Right lung (tissue), 5 donors: Measurements from ENCODE around the gene LARP4B. TPM values are rescaled to one million over a fixed set of nuclear protein-coding genes. Genes with fewer than 3 reads are reported as not detected.

Experiments used
- DNase-seq, 2 donors: peaks; one replicate each; pipeline ENCODE4 v3.0.0-alpha.2; 2013
- polyA plus RNA-seq, 5 donors: library from polyadenylated mRNA; unstranded; fragments of 120-200 nt; gene quantifications; one replicate each; pipeline versions ENCODE4 v1.2.1 to v1.2.3, GENCODE V29; 2013; ENCODE audit warnings: inconsistent platforms in 1 of 5, low replicate concordance in 1 of 5; ENCODE audit not compliant: insufficient read length in 5 of 5, insufficient read depth in 1 of 5

The LARP4B gene
- polyA plus RNA-seq, 5 donors: 42.0 to 57.0 (median 47.6) TPM

- peak in 1 of 2 donors; percentile 56 for DNase-seq
These were observed 142.4 kb downstream of the LARP4B start for GRCh38 chr10:788796-789748.

DNA sequence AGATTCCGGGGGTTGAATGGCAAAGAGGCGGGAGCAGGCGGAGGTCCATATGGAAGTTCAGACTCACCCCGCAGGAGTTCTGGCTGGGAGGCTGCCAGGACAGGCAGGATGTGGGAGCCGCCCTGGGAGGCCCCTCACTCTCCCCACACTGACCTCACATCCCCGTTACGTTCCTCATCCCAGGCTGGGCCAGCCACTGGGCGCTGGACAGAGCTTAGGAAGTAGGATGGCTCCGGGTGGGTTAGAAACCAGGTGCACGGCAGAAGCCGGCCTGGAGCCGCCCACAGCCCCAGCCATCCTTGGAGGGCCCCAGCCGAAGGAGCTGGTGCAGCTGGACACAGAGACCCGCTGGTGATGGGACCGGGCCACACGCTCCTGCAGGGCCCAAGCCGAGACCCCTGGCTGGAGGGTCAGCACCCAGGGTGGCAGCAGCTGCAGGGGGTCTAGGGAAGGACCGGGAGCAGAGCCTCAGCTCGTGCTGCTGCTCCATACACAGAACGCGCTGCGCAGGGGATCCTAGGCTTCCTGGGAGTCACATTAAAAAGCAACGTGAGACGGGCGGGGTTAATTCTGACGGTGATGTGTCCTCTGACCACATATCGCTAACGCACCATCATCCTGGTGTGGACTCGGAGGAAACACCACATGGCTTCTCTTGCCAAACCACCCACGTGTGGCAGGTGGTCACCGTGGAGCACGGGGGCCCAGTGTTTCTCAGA is 143.4 kb downstream of the LARP4B start:
- no peak for DNase-seq

- DNase-seq: no peak
These were observed 144.7 kb downstream of the LARP4B start for GRCh38 chr10:786633-787474.

- DNase-seq: no peak
These were observed 145.7 kb downstream of the LARP4B start for GRCh38 chr10:785861-786214.

GRCh38 chr10:785089-785860 is 146.2 kb downstream of the LARP4B start:
- no peak for DNase-seq

DNA sequence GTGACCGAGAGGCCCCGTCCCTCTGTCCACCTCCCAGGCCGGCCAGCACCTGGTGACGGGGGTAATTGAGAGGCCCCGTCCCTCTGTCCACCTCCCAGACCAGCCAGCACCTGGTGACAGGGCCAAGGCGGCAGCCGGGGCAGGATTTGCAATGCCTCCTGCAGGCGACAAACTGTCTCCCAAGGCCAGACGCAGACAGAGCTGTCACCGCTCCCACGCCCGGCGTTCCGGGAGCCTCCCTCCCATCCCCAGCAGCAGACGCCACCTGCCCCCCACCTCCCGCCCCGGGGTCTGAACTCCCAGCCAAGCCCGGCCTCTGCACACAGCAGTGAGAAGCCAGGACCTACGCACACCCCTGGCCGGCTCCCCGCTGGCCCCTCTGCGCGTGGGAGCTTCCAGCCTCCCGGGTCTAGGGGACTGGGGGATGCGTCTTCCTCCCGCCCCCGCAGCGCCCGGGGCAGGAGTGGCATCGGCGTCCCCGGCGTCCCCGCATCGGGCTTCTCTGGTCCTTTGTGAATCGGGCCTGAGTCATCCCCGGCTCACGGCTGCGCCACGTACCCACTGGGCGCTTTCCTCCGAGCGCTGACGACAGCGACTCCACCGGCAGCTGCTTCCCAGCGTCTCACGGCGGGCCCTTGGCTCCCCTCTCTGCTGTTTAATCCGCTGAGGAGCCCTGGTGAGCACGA is 147.0 kb downstream of the LARP4B start:
- DNase-seq: peak; percentile 27 to 33

GRCh38 chr10:782751-783648 is 148.5 kb downstream of the LARP4B start:
- DNase-seq: no peak

- DNase-seq: no peak
These were observed 150.7 kb downstream of the LARP4B start for GRCh38 chr10:780536-781524.

DNA sequence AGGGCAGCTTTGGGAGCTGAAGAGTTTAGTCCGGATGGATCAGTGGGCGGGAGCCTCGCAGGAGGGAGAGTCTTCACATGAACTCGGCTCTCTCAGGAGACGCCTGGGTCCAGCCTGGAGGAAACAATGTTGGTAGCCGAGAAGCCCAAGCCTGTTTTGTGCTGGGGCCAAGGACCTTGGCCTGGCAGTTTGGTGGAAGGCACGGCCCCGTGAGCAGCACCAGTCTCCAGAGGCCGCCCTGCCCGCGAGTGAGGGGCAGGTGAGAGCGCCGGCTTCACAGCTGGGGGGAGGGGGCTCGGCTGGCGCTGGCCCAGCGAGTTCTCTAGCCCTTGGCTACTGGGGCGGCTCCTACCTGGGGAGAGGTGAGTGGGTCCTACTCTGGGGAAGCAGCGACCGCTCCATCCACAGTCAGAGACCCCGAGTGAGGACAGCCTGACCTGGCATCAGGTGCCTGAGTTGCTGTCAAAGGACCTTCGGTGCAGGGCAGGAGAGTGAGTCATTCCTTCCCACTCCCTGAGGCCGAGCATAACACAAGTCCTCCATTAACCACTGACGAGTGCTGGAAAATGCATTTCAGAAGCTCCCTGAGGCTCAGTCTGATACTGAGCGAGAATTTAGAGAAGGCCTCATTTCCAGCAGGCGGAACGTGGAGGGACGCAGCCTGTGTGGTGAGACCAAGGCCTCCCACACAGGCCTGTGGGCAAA is 152.7 kb downstream of the LARP4B start:
- DNase-seq: no peak

DNA sequence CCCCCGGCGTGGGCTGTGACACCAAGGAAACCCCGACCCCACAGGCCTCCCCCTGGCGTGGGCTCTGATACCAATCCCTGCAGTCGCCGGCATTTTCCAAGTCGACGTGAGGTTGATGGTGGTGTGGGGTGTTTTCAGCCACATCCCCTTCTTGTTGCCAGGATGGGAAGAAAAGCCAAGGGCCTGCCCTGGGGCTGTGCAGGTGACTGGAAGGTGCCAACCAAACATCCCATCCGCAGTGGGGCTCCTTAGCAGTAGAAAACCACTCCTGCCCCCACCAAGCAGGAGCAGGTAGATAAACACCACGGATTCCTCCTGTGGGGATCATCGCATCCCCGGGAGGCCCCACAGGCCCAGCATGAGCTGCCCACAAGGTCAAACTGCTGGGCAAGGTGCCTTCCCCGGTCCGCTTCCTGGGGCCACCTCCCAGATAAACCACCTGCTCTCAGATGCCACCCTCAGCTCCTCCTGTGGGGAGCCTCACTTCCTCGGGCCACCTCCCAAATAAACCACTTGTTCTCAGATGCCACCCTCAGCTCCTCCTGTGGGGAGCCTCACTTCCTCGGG is 153.5 kb downstream of the LARP4B start:
- DNase-seq: no peak

- no peak for DNase-seq
These were observed 154.7 kb downstream of the LARP4B start for GRCh38 chr10:776772-777171.

DNA sequence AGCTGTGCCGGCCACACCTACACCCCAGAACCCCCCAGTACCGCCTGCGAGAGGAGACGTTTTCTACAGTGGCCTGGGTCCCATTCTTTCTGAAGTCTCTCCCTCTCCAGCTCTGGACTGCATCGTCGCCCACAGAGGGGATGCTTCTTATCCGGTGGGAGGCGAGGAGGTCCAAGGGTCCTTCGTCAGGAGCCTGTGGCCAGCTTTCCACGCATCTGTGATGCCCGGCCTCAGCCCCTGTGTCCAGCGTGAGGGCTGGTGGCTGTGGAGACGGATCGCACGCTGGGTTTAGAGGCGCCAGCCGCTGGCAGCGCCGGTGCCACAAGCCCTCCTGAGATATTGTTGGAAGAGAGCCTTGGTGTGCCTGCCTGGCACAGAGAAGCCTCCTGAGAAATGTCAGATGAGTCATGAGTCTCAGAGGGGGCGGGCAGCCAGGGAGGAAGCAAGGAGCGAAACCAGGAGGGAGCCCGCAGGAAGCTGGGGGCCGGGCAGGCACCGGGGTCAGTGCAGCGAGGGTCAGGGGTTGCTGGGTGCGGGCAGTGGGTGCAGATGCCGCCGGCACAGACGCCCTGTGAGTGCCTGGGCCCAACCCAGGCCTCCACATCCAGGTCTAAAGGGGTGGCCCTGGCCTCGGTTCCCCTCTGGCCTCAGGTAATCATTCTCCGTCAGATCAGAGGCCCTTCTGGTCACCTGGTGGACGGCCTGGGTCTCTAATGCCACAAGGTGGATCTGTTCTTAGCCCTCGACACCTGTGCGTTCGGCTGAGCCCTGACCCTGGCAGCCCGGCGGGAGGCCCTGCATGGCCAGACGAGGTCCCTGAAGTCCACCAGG is 156.0 kb downstream of the LARP4B start:
- DNase-seq: no peak

- DNase-seq: no peak
These were observed 156.8 kb downstream of the LARP4B start for GRCh38 chr10:774661-775244.

DNA sequence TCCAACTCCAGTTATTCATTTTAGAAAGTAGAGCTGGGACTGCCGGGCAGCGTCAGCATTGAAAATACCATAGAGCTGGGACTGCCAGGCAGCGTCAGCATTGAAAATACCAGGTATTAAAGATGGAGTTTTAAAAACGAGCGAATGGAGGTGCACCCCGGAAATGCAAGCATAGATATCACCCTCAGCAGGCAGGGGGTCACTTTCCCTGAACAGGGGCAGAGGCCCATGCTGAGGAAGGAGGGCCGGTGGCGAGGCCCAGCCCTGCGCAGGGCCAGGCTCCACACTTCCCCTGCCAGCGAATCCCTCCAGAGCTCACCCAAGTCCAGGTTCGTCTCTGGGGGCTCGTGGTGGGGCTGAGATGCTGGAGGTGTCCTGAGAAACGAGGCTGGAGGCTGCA is 157.3 kb downstream of the LARP4B start:
- DNase-seq: no peak

- DNase-seq: no peak
These were observed 157.8 kb downstream of the LARP4B start for GRCh38 chr10:773562-774161.
